22Rv1 (cell line): ENCODE data around the gene BTN3A1.

ENCODE experiments used
- ZFX ChIP-seq: fragments of 450-650 bp; IDR thresholded peaks from 2 replicates; pipeline ENCODE4 v1.6.1; 2017; ENCODE audit warnings: antibody characterized with exemption, borderline replicate concordance
- TF ChIP-seq, protein P1 (sequence below): fragments of 450-650 bp; IDR thresholded peaks from 2 replicates; pipeline ENCODE4 v1.5.1; 2017; ENCODE audit warnings: mild to moderate bottlenecking

DNA sequence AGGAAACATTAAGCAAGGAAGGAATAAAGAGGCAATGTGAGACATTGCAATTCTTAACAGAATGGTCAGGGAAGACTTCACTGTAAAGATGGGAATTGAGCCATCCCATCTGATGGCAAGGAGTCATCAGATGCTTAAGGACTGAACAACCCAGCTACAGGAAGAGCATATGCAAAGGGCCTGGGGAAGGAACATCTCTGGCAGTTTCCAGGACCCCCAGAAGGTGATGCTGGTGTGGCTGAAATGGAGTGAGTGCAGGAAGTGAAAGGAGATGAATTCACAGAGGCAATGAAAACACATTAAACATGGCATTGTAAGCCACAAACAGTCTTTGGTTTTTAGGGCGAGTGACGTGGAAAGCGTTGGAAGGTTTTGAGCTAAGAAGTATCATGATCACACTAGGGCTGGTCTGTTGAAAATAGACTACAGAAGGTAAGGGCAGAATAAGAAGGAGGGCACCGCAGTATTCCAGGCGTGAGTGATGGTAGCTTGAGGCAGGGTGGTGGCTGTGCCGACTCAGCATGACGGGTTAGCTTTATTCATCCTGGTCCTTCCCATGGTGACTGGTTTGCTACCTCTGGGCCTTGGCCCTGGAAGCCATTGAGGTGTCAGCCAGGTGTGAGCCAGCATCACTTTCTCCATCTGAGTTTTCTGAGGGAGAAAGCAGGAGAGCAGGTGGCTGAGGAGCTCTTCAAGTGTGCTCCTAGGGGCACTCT, 62.5 kb downstream of the BTN3A1 start:
- TF ChIP-seq, protein P1, sequence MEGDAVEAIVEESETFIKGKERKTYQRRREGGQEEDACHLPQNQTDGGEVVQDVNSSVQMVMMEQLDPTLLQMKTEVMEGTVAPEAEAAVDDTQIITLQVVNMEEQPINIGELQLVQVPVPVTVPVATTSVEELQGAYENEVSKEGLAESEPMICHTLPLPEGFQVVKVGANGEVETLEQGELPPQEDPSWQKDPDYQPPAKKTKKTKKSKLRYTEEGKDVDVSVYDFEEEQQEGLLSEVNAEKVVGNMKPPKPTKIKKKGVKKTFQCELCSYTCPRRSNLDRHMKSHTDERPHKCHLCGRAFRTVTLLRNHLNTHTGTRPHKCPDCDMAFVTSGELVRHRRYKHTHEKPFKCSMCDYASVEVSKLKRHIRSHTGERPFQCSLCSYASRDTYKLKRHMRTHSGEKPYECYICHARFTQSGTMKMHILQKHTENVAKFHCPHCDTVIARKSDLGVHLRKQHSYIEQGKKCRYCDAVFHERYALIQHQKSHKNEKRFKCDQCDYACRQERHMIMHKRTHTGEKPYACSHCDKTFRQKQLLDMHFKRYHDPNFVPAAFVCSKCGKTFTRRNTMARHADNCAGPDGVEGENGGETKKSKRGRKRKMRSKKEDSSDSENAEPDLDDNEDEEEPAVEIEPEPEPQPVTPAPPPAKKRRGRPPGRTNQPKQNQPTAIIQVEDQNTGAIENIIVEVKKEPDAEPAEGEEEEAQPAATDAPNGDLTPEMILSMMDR, result no peak
- TF ChIP-seq ZFX, result no peak
